DMS79 treated with DMSO at 0.1 percent for 48 hours (cell line): ENCODE measurements around the gene TXNDC15.
"Not testable (repeated sequence)": the region's sequence is repeated elsewhere in the genome, so short reads cannot be mapped to it uniquely, and the experiment has no call there.

ENCODE experiments used
- DNase-seq: peaks from one replicate; lab custom pipeline; 2025; lab: John Stamatoyannopoulos, UW

Gene TXNDC15, protein sequence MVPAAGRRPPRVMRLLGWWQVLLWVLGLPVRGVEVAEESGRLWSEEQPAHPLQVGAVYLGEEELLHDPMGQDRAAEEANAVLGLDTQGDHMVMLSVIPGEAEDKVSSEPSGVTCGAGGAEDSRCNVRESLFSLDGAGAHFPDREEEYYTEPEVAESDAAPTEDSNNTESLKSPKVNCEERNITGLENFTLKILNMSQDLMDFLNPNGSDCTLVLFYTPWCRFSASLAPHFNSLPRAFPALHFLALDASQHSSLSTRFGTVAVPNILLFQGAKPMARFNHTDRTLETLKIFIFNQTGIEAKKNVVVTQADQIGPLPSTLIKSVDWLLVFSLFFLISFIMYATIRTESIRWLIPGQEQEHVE

GRCh38 chr5:134873987-134874830 is at the start of gene TXNDC15:
TXNDC15 (plus strand) TSS chr5:134874371; CDS start chr5:134874428, 57 bp downstream.
- DNase-seq: peak; percentile 50

DNA sequence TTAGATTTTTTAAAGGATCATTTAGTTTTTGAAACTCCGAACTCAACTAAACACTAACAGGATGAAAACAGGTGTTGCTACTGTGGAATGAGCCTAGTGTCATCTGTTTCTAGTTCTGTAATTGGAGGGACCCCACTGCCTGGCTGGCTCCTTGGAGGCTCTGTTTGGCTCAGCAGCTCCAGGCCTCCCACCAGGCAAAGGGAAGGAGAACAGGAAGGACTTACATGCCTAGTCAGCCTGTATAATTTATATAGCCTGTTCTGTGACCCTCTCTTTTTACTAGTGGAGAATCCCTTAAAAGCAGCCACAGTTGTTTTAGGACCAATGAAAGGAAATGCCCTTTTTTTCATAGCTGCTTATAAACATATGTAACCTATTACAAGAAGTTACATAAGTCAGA is 49.5 kb upstream of the TXNDC15 start:
- DNase-seq: no peak

- DNase-seq: no peak
Observed at GRCh38 chr5:134825212-134825611, 49.0 kb upstream of the TXNDC15 start.

DNA sequence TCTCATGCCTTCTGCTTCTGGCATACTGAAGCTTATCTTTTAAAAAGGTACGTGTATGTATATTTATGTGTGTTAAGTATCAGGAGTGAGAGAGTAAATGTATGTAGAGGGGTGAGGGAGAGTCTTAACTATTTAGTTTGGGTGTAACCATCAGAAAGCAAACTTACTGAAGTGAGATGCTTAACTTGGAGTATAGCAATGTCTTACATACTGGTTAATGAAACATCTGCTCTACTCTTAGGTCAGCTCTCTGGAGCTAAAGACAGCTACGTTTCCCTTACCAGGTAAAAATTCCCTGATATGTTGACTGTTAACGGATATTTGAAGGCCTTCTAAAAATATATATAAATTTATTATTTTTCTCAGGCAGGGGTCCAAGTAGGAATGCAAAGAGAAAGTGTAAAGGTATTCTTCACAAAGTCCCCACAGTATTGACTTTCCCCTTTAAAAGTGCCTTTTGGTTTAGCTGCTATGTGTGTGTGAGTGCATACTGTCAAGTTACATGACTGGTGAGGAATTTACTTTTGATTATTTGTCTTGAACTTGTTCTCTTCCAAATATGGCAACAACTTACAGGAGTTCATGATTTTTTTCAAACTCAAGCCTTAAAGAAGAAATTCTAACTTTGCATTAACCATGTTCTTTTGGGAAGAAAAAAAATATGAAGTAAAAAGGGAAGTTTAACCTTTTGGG is 40.7 kb upstream of the TXNDC15 start:
- no peak for DNase-seq

- no peak for DNase-seq
Observed at GRCh38 chr5:134835623-134836022, 38.5 kb upstream of the TXNDC15 start.

DNA sequence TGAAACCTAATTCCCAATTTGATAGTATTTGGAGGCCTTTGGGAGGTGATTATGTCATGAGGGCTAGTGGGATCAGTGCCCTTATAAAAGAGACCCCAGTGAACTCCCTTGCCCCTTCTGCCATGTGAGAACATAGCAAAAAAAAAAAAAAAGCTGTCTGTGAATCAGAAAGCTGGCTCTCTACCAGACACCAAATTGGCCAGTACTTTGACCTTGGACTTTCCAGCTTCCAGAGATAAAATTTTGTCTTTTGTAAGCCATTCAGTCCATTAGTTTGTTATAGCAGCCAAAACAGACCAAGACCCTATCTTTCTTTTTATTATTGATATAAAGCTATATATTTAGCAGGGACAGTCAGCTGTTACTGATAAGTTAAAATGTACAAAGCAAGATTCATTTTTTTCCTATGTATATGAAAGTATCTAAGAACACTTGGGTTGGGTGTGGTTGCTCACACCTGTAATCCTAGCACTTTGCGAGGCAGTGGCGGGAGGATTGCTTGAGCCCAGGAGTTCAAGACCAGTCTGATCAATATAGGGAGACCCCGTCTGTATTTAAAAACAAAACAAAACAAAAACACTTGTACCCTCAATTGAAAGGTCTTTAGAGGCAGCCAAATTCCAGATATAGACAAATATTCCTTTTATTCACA is 36.5 kb upstream of the TXNDC15 start:
- DNase-seq: no peak

DNA sequence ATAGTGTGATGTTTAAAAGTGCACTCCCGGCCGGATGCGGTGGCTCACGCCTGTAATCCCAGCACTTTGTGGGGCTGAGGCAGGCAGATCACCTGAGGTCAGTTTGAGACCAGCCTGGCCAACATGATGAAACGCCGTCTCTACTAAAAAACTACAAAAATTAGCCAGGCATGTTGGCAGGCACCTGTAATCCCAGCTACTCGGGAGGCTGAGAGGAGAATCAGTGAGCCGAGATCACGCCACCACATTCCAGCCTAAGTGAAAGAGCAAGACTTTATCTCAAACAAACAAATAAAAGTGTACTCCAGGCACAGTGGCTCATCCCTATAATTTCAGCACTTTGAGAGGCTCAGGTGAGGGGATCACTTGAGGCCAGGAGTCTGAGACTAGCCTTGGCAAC is 35.8 kb upstream of the TXNDC15 start:
- not testable (repeated sequence) for DNase-seq

DNA sequence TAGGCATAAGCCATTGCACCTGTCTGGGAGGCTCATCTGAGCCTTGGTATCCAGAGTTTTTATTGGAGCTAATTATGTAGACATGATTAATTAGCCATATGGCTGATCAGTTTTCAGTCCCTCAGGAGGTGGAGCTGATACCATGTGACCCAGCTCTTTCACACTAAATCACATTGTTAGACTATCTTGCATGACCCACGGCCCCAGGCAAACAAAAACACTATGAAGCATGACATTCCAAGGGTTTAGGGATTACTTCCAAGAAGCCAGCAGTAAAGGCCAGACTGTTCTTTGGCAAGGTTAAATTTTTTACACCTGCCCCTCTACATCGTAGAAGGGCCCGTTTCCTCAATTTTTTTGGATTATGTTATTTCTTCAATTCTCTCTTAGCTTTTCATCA is 33.4 kb upstream of the TXNDC15 start:
- DNase-seq: no peak

DNA sequence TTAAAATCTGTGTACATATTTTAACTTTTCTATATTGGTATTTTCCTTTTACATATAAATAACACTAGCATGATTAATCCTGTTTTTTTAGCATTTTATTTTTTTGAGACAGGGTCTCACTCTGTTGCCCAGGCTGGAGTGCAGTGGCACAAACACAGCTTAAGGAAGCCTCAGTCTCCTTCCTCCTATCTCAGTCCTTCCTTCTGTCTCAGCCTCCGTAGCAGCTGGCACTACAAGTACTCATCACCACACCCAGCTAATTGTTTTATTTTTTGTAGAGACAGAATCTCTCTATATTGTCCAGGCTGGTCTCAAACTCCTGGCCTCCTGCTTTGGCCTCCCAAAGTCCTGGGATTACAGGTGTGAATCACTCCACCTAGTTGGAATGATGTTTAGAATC is 29.9 kb upstream of the TXNDC15 start:
- DNase-seq: no peak

DNA sequence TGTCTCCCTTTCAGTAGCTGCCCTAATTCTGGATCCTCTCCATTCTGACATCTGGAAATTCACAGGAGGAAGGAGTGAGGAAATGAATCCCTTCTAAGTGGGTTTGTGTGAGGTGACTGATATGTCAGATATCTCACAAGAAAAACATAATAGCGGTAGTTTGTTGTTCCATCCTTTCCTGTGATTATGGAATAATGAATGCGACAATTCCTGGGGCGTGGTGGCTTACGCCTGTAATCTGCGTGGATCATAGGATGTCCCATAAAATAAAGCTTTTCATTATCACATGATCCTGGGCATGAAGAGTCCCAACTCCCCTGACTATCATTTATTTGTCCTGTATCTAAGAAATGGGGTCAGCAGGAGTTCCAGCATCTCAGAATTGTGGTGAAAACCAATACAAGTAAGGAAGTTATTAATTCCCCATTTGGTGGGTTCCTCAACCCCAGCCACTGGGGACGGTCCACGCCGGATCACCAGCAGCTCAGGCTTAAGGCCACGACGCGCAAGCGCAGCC is 28.8 kb upstream of the TXNDC15 start:
- DNase-seq: no peak

GRCh38 chr5:134845852-134846640 is 28.1 kb upstream of the TXNDC15 start, which contains the start of gene C5orf24:
C5orf24 (plus strand) TSS chr5:134845968; CDS start chr5:134854901, 8,933 bp downstream.
- peak; percentile 72 for DNase-seq

DNA sequence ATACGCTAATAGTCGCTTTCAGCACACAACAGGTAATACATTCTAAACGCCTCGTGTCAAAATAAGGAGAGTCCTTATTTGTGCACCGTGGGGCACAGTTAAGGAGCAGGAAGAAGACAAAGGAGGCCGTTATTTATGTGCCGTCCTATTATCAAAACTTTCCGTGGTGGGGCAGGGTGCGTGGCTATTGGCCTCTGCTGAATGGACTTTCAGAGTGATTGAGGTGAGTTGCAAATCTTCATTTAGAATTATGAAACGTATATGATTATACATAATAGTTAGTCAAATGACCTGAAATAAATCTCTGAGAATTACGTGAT is 27.6 kb upstream of the TXNDC15 start:
- peak; percentile 21 for DNase-seq

DNA sequence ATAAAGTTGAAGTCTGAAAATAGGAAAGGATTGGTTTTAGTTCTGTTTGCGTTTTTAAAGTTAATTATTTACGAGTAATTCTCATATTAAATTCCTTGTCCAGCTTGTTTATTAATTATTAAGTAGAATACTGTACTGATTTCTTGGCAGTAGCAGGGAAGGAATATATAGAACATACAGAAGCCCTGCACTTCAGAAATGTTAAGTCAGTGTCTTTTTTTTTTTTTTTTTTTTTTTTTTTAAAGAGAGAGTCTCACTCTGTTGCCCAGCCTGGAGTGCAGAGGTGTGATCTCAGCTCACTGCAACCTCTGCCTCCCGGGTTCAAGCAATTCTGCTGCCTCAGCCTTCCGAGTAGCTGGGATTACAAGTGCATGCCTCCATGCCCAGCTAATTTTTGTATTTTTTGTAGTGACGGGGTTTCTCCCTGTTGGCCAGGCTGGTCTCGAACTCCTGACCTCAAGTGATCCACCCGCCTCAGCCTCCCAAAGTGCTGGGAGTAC is 24.7 kb upstream of the TXNDC15 start:
- not testable (repeated sequence) for DNase-seq

- no peak for DNase-seq
Observed at GRCh38 chr5:134851307-134851923, 22.8 kb upstream of the TXNDC15 start.

- DNase-seq: not testable (repeated sequence)
Observed at GRCh38 chr5:134856465-134856864, 17.7 kb upstream of the TXNDC15 start.

DNA sequence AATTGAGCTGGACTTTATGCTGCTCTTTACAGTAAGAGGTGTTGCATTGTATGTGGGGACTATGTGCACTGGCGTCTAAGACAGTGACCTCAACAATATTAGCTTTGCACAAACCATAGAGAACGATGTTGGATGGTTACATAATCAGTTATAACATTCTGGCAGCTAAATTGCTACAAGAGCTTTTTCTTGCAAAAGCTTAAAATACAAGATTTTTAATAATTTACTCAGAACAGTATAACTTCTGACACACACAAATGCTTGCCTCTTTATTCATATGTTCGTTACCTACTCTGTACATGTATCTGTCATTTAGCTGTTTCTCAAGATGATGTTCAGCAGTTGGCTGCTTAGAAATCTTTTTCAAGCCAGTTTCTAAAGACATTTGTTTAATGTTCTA is 16.8 kb upstream of the TXNDC15 start:
- DNase-seq: no peak

GRCh38 chr5:134864707-134865106 is 9.5 kb upstream of the TXNDC15 start:
- no peak for DNase-seq

- DNase-seq: no peak
Observed at GRCh38 chr5:134873494-134873893, 677 bp upstream of the TXNDC15 start.

- DNase-seq: peak; percentile 13
Observed at GRCh38 chr5:134874831-134875655, 872 bp downstream of the TXNDC15 start.
